Dendritic cell treated with granulocyte-macrophage colony-stimulating factor and Interleukin-4, amounts not matched to agents 40 ng/mL and 50 ng/mL, for 4 days (primary cell): Measurements from ENCODE around the gene FARP1.

Source experiments
- H3K27ac Mint-ChIP-seq: one replicate; pipeline ENCODE4 v1.8.0; 2022; ENCODE audit warnings: mild to moderate bottlenecking, mixed read lengths
- H3K27me3 Mint-ChIP-seq: one replicate; pipeline ENCODE4 v1.8.0; 2022; ENCODE audit warnings: mild to moderate bottlenecking, mixed read lengths
- H3K36me3 Mint-ChIP-seq: one replicate; pipeline ENCODE4 v1.8.0; 2022; ENCODE audit warnings: low read depth, mixed read lengths
- H3K4me1 Mint-ChIP-seq: one replicate; pipeline ENCODE4 v1.8.0; 2022; ENCODE audit warnings: low read depth, mixed read lengths
- H3K4me3 Mint-ChIP-seq: one replicate; pipeline ENCODE4 v1.8.0; 2022; ENCODE audit warnings: mild to moderate bottlenecking, moderate library complexity, mixed read lengths
- H3K9me3 Mint-ChIP-seq: one replicate; pipeline ENCODE4 v1.8.0; 2022; ENCODE audit warnings: mixed read lengths
- intact Hi-C: fragments of 100-400 bp; cut with micrococcal nuclease; formaldehyde crosslinking; loops from one replicate; pipeline ENCODE4 v1.15.0; 2022

FARP1 gene

GRCh38 chr13:98393873-98394272, 251.0 kb downstream of the FARP1 start:
- Mint-ChIP-seq H3K9me3 (no peaks in the 10 kb centered on the region), H3K4me3 (no peak overlapping the region), H3K36me3 (no peaks in the 10 kb centered on the region), H3K27me3 (peaks cover 3% of the 10 kb centered on the region), H3K27ac (no peak overlapping the region), H3K4me1 (no peaks in the 10 kb centered on the region)
- intact Hi-C loops: no loop called here

GRCh38 chr13:98394820-98395510, 252.1 kb downstream of the FARP1 start:
- H3K4me3 Mint-ChIP-seq: no peak overlapping the region

GRCh38 chr13:98396071-98396710, 253.3 kb downstream of the FARP1 start:
- Mint-ChIP-seq H3K4me1 (no peaks in the 10 kb centered on the region), H3K9me3 (no peaks in the 10 kb centered on the region), H3K36me3 (no peaks in the 10 kb centered on the region), H3K27me3 (peaks cover 1% of the 10 kb centered on the region), H3K4me3 (no peak overlapping the region), H3K27ac (no peak overlapping the region)
- intact Hi-C loops: no loop called here

More at GRCh38 chr13:98394820-98395510, 252.1 kb downstream of the FARP1 start:
- no peaks in the 10 kb centered on the region for H3K4me1 Mint-ChIP-seq
- H3K36me3 Mint-ChIP-seq: no peaks in the 10 kb centered on the region
- H3K27me3 Mint-ChIP-seq: peaks cover 3% of the 10 kb centered on the region
- intact Hi-C loops: no loop called here
- H3K27ac Mint-ChIP-seq: no peak overlapping the region
- H3K9me3 Mint-ChIP-seq: no peaks in the 10 kb centered on the region

GRCh38 chr13:98397221-98397620, 254.3 kb downstream of the FARP1 start:
- H3K9me3 Mint-ChIP-seq: no peaks in the 10 kb centered on the region
- H3K27ac Mint-ChIP-seq: no peak overlapping the region
- no peaks in the 10 kb centered on the region for H3K36me3 Mint-ChIP-seq
- no peak overlapping the region for H3K4me3 Mint-ChIP-seq
- H3K4me1 Mint-ChIP-seq: no peaks in the 10 kb centered on the region
- peaks cover 1% of the 10 kb centered on the region for H3K27me3 Mint-ChIP-seq
- intact Hi-C loops: no loop called here

GRCh38 chr13:98397861-98398260, 255.0 kb downstream of the FARP1 start:
- Mint-ChIP-seq H3K4me3 (no peak overlapping the region), H3K4me1 (no peaks in the 10 kb centered on the region), H3K9me3 (no peaks in the 10 kb centered on the region), H3K27me3 (peaks cover 1% of the 10 kb centered on the region), H3K36me3 (no peaks in the 10 kb centered on the region), H3K27ac (no peak overlapping the region)
- intact Hi-C loops: no loop called here

- H3K4me1 Mint-ChIP-seq: no peaks in the 10 kb centered on the region
- H3K27me3 Mint-ChIP-seq: peaks cover 3% of the 10 kb centered on the region
- H3K4me3 Mint-ChIP-seq: no peak overlapping the region
- H3K36me3 Mint-ChIP-seq: no peaks in the 10 kb centered on the region
- intact Hi-C loops: no loop called here
- H3K27ac Mint-ChIP-seq: no peak overlapping the region
- H3K9me3 Mint-ChIP-seq: no peaks in the 10 kb centered on the region
These were observed 255.7 kb downstream of the FARP1 start for GRCh38 chr13:98398581-98398980.

GRCh38 chr13:98399756-98400155, 256.9 kb downstream of the FARP1 start:
- Mint-ChIP-seq H3K4me1 (no peaks in the 10 kb centered on the region), H3K27me3 (peaks cover 3% of the 10 kb centered on the region), H3K36me3 (no peaks in the 10 kb centered on the region), H3K4me3 (no peak overlapping the region), H3K27ac (no peak overlapping the region), H3K9me3 (no peaks in the 10 kb centered on the region)
- intact Hi-C loops: no loop called here

GRCh38 chr13:98401934-98402333, 259.0 kb downstream of the FARP1 start:
- intact Hi-C loops: no loop called here
- no peaks in the 10 kb centered on the region for H3K36me3 Mint-ChIP-seq
- no peaks in the 10 kb centered on the region for H3K4me1 Mint-ChIP-seq
- no peak overlapping the region for H3K4me3 Mint-ChIP-seq
- H3K27ac Mint-ChIP-seq: no peak overlapping the region
- no peaks in the 10 kb centered on the region for H3K9me3 Mint-ChIP-seq
- H3K27me3 Mint-ChIP-seq: peaks cover 9% of the 10 kb centered on the region

GRCh38 chr13:98403076-98403475, 260.2 kb downstream of the FARP1 start:
- Mint-ChIP-seq H3K9me3 (no peaks in the 10 kb centered on the region), H3K4me1 (no peaks in the 10 kb centered on the region), H3K4me3 (no peak overlapping the region), H3K27me3 (peaks cover 10% of the 10 kb centered on the region), H3K27ac (no peak overlapping the region), H3K36me3 (no peaks in the 10 kb centered on the region)
- intact Hi-C loops: no loop called here

- Mint-ChIP-seq H3K9me3 (no peaks in the 10 kb centered on the region), H3K4me3 (no peak overlapping the region), H3K36me3 (no peaks in the 10 kb centered on the region), H3K4me1 (peaks cover 6% of the 10 kb centered on the region), H3K27me3 (peaks cover 15% of the 10 kb centered on the region), H3K27ac (no peak overlapping the region)
- intact Hi-C loops: no loop called here
These were observed 262.2 kb downstream of the FARP1 start for GRCh38 chr13:98405107-98405571.

GRCh38 chr13:98405690-98406344, 262.9 kb downstream of the FARP1 start:
- Mint-ChIP-seq H3K4me1 (peaks cover 10% of the 10 kb centered on the region), H3K4me3 (no peak overlapping the region), H3K36me3 (no peaks in the 10 kb centered on the region), H3K27ac (no peak overlapping the region), H3K9me3 (no peaks in the 10 kb centered on the region), H3K27me3 (peaks cover 15% of the 10 kb centered on the region)
- intact Hi-C loops: no loop called here

- Mint-ChIP-seq H3K27ac (no peak overlapping the region), H3K9me3 (no peaks in the 10 kb centered on the region), H3K4me3 (no peak overlapping the region), H3K36me3 (no peaks in the 10 kb centered on the region), H3K27me3 (peaks cover 13% of the 10 kb centered on the region), H3K4me1 (peaks cover 14% of the 10 kb centered on the region)
- intact Hi-C loops: no loop called here
These were observed 263.5 kb downstream of the FARP1 start for GRCh38 chr13:98406427-98406826.

GRCh38 chr13:98406971-98407370, 264.1 kb downstream of the FARP1 start:
- Mint-ChIP-seq H3K27me3 (peaks cover 13% of the 10 kb centered on the region), H3K36me3 (peaks cover 3% of the 10 kb centered on the region), H3K4me3 (no peak overlapping the region), H3K9me3 (no peaks in the 10 kb centered on the region), H3K27ac (no peak overlapping the region), H3K4me1 (peaks cover 14% of the 10 kb centered on the region)
- intact Hi-C loops: no loop called here

GRCh38 chr13:98407575-98407974, 264.7 kb downstream of the FARP1 start:
- Mint-ChIP-seq H3K36me3 (peaks cover 6% of the 10 kb centered on the region), H3K27ac (no peak overlapping the region), H3K27me3 (peaks cover 13% of the 10 kb centered on the region), H3K4me3 (no peak overlapping the region), H3K9me3 (no peaks in the 10 kb centered on the region), H3K4me1 (peaks cover 17% of the 10 kb centered on the region)
- intact Hi-C loops: no loop called here
